ENCODE results near the gene NOTCH2.
A peak's percentile ranks its signal among the peaks of the same experiment; 100 is the strongest.

NOTCH2 gene

GRCh38 chr1:119975006-119975405, 94.5 kb downstream of the NOTCH2 start:
- DNase-seq (ENCODE audit: low read depth, low spot score), result no peak

- no peak for DNase-seq (ENCODE audit: low read depth, low spot score)
Observed at GRCh38 chr1:119974013-119974412, 95.4 kb downstream of the NOTCH2 start.

GRCh38 chr1:119971710-119972570, 97.5 kb downstream of the NOTCH2 start:
- DNase-seq (ENCODE audit: low read depth, low spot score), result no peak

- no peak for DNase-seq (ENCODE audit: low read depth, low spot score)
Observed at GRCh38 chr1:119968601-119969000, 100.9 kb downstream of the NOTCH2 start.

- DNase-seq (ENCODE audit: low read depth, low spot score), result peak; percentile 52
Observed at GRCh38 chr1:119968068-119968492, 101.4 kb downstream of the NOTCH2 start.

- no peak for DNase-seq (ENCODE audit: low read depth, low spot score)
Observed at GRCh38 chr1:119966681-119967080, 102.8 kb downstream of the NOTCH2 start.

GRCh38 chr1:119966020-119966419, 103.4 kb downstream of the NOTCH2 start:
- DNase-seq (ENCODE audit: low read depth, low spot score), result no peak

- DNase-seq (ENCODE audit: low read depth, low spot score), result no peak
Observed at GRCh38 chr1:119964673-119965363, 104.6 kb downstream of the NOTCH2 start.

- DNase-seq (ENCODE audit: low read depth, low spot score), result no peak
Observed at GRCh38 chr1:119962296-119962968, 107.0 kb downstream of the NOTCH2 start.

GRCh38 chr1:119960501-119960900, 109.0 kb downstream of the NOTCH2 start:
- no peak for DNase-seq (ENCODE audit: low read depth, low spot score)

- no peak for DNase-seq (ENCODE audit: low read depth, low spot score)
Observed at GRCh38 chr1:119959268-119960220, 109.9 kb downstream of the NOTCH2 start.

GRCh38 chr1:119958223-119958622, 111.2 kb downstream of the NOTCH2 start:
- DNase-seq (ENCODE audit: low read depth, low spot score), result no peak

GRCh38 chr1:119956306-119956705, 113.2 kb downstream of the NOTCH2 start:
- no peak for DNase-seq (ENCODE audit: low read depth, low spot score)

GRCh38 chr1:119954476-119955422, 114.7 kb downstream of the NOTCH2 start:
- no peak for DNase-seq (ENCODE audit: low read depth, low spot score)

GRCh38 chr1:119953266-119953998, 116.0 kb downstream of the NOTCH2 start:
- DNase-seq (ENCODE audit: low read depth, low spot score), result no peak

- no peak for DNase-seq (ENCODE audit: low read depth, low spot score)
Observed at GRCh38 chr1:119952496-119952895, 117.0 kb downstream of the NOTCH2 start.

- DNase-seq (ENCODE audit: low read depth, low spot score), result peak; percentile 34
Observed at GRCh38 chr1:119948342-119949214, 120.9 kb downstream of the NOTCH2 start.

GRCh38 chr1:119947468-119947867, 122.0 kb downstream of the NOTCH2 start:
- no peak for DNase-seq (ENCODE audit: low read depth, low spot score)
